Bone marrow (tissue), 2 donors: ENCODE results near the gene SLC6A3.
"Not testable (repeated sequence)": the region's sequence is repeated elsewhere in the genome, so short reads cannot be mapped to it uniquely, and the experiment has no call there.

Experiments used
- DNase-seq, 2 donors: peaks; one replicate each; lab custom pipeline; 2025; lab: John Stamatoyannopoulos, UW

The SLC6A3 gene

GRCh38 chr5:1370006-1370405 is 75.2 kb downstream of the SLC6A3 start:
- DNase-seq = no peak

GRCh38 chr5:1368756-1369155 is 76.5 kb downstream of the SLC6A3 start:
- no peak for DNase-seq

- no peak for DNase-seq
Observed at GRCh38 chr5:1368236-1368635, 77.0 kb downstream of the SLC6A3 start.

GRCh38 chr5:1367149-1367548 is 78.1 kb downstream of the SLC6A3 start:
- DNase-seq = no peak

- no peak for DNase-seq
Observed at GRCh38 chr5:1366514-1366913, 78.7 kb downstream of the SLC6A3 start.

- DNase-seq = no peak
Observed at GRCh38 chr5:1364211-1364610, 81.0 kb downstream of the SLC6A3 start.

GRCh38 chr5:1363581-1363980 is 81.7 kb downstream of the SLC6A3 start:
- DNase-seq = no peak

- no peak for DNase-seq
Observed at GRCh38 chr5:1363160-1363559, 82.1 kb downstream of the SLC6A3 start.

GRCh38 chr5:1362242-1363015 is 82.8 kb downstream of the SLC6A3 start:
- no peak for DNase-seq

- no peak for DNase-seq
Observed at GRCh38 chr5:1360861-1361260, 84.4 kb downstream of the SLC6A3 start.

- not testable (repeated sequence) for DNase-seq
Observed at GRCh38 chr5:1360367-1360766, 84.9 kb downstream of the SLC6A3 start.

- DNase-seq = no peak
Observed at GRCh38 chr5:1359713-1360112, 85.5 kb downstream of the SLC6A3 start.

- DNase-seq = no peak
Observed at GRCh38 chr5:1359031-1359645, 86.1 kb downstream of the SLC6A3 start.

GRCh38 chr5:1358726-1359025 is 86.6 kb downstream of the SLC6A3 start:
- DNase-seq = no peak

GRCh38 chr5:1357946-1358725 is 87.1 kb downstream of the SLC6A3 start:
- DNase-seq = no peak

- no peak for DNase-seq
Observed at GRCh38 chr5:1356873-1357787, 88.1 kb downstream of the SLC6A3 start.

- DNase-seq = no peak
Observed at GRCh38 chr5:1354576-1354975, 90.7 kb downstream of the SLC6A3 start.

GRCh38 chr5:1352231-1353219 is 92.7 kb downstream of the SLC6A3 start:
- DNase-seq = no peak

- no peak for DNase-seq
Observed at GRCh38 chr5:1351156-1351555, 94.1 kb downstream of the SLC6A3 start.

GRCh38 chr5:1349246-1349645 is 96.0 kb downstream of the SLC6A3 start:
- DNase-seq = no peak

- DNase-seq = no peak
Observed at GRCh38 chr5:1348986-1349245, 96.3 kb downstream of the SLC6A3 start.
